MCF 10A (cell line): ENCODE measurements around the gene PTX3. TPM values are rescaled to one million over a fixed set of nuclear protein-coding genes. Genes with fewer than 3 reads are reported as not detected.

Source experiments
- BruUV-seq: library from RNA; stranded (reverse); fragments of 400-500 nt; replicated peaks from 2 replicates; lab custom pipeline; 2021; lab: Mats Ljungman, UMichigan
- CTCF ChIA-PET: fragments of 300-600 bp; sonication (Branson Sonifier 250); formaldehyde crosslinking; extraction: SDS; loops from one replicate; lab custom pipeline; 2021; ENCODE audit warnings: antibody characterized with exemption, inconsistent platforms; lab: Yijun Ruan, JAX
- POLR2A ChIA-PET: fragments of 300-600, 350-650 bp; sonication (Branson Sonifier 250); formaldehyde crosslinking; extraction: SDS; loops from one replicate; lab custom pipeline; 2020; ENCODE audit warnings: antibody characterized with exemption, inconsistent platforms; lab: Yijun Ruan, JAX
- DNase-seq: peaks from one replicate; pipeline ENCODE4 v3.0.0-alpha.2; 2018; ENCODE audit not compliant: unreplicated experiment
- H3K27ac Mint-ChIP-seq: one replicate; pipeline ENCODE4 v1.8.0; 2022; ENCODE audit warnings: mild to moderate bottlenecking, low read depth, mixed read lengths; ENCODE audit not compliant: unreplicated experiment
- H3K27me3 Mint-ChIP-seq: one replicate; pipeline ENCODE4 v1.8.0; 2022; ENCODE audit warnings: mixed read lengths; ENCODE audit not compliant: insufficient read depth, unreplicated experiment
- H3K36me3 Mint-ChIP-seq: one replicate; pipeline ENCODE4 v1.8.0; 2022; ENCODE audit warnings: mild to moderate bottlenecking, moderate library complexity, mixed read lengths; ENCODE audit not compliant: insufficient read depth, unreplicated experiment
- H3K4me1 Mint-ChIP-seq: one replicate; pipeline ENCODE4 v1.8.0; 2022; ENCODE audit warnings: mixed read lengths; ENCODE audit not compliant: insufficient read depth, unreplicated experiment
- H3K4me3 Mint-ChIP-seq: one replicate; pipeline ENCODE4 v1.8.0; 2022; ENCODE audit warnings: mild to moderate bottlenecking, moderate library complexity, mixed read lengths; ENCODE audit not compliant: unreplicated experiment
- H3K9me3 Mint-ChIP-seq: one replicate; pipeline ENCODE4 v1.8.0; 2022; ENCODE audit warnings: mixed read lengths; ENCODE audit not compliant: unreplicated experiment
- intact Hi-C: fragments of 100-400 bp; cut with micrococcal nuclease; formaldehyde crosslinking; loops from 2 replicates; pipeline ENCODE4 v1.14.1; 2022
- total RNA-seq: library from RNA; stranded (reverse); gene quantifications from 2 replicates; pipeline ENCODE4 v1.2.3, GENCODE V29; 2022
- TF ChIP-seq, protein P1 (sequence below): fragments of 200-600 bp; IDR thresholded peaks from one replicate; pipeline ENCODE4 v1.8.0; 2022; ENCODE audit warnings: antibody characterized with exemption, mild to moderate bottlenecking; ENCODE audit not compliant: unreplicated experiment

The PTX3 gene
- total RNA-seq, 1 experiment from 2014 or later, result 217 TPM

DNA sequence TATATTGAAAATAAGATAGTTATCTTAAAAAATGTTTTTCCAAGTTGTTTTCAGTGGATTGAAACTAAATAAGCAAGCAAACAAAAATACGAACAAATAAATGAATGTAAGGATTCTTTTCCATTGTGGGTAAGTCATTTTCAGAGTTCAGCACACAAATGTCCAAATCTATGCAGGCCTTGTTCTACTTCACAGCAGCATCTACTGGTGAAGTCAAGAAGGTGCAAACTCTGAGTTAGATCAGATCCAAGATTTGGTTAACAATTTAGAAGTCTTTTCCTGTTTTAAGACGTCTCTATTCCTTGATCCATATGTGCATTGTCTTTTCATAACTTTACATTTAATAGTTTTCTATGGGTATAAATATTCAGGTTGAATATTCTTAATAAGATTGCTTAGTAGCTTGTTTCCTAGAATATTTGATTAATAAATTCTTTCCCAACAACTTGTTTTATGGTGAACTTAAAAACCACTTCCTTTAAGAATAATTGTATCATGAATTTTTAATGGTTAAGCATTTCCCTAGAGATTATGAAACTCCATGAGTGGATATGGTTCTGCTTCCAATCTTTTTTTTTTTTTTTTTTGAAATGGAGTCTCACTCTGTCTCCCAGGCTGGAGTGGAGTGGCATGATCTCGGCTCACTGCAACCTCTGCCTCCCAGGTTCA lies 10.5 kb downstream of the PTX3 start:
- BruUV-seq, result no TSS peak
- Mint-ChIP-seq H3K27me3 (no peaks in the 10 kb centered on the region), H3K4me1 (peaks cover 17% of the 10 kb centered on the region), H3K36me3 (peaks cover 5% of the 10 kb centered on the region), H3K4me3 (no peak overlapping the region), H3K9me3 (no peaks in the 10 kb centered on the region), H3K27ac (no peak overlapping the region)
- POLR2A ChIA-PET, result interaction anchor here (0.6 to 1.8 kb wide), 6 partner anchors 9 to 272 kb away, joined by 3 to 6 read pairs (median 4); no protein-coding TSS in a partner anchor
- CTCF ChIA-PET, result interaction anchor here (0.6 to 7.1 kb wide), 8 partner anchors 10 to 1504 kb away, joined by 3 to 88 read pairs (median 5); partner anchors contain the start of gene PTX3
- intact Hi-C loops, result loop anchor here (1.0 to 5.0 kb wide), 3 partner anchors 46 to 290 kb away; no protein-coding TSS in a partner anchor
- TF ChIP-seq, protein P1, sequence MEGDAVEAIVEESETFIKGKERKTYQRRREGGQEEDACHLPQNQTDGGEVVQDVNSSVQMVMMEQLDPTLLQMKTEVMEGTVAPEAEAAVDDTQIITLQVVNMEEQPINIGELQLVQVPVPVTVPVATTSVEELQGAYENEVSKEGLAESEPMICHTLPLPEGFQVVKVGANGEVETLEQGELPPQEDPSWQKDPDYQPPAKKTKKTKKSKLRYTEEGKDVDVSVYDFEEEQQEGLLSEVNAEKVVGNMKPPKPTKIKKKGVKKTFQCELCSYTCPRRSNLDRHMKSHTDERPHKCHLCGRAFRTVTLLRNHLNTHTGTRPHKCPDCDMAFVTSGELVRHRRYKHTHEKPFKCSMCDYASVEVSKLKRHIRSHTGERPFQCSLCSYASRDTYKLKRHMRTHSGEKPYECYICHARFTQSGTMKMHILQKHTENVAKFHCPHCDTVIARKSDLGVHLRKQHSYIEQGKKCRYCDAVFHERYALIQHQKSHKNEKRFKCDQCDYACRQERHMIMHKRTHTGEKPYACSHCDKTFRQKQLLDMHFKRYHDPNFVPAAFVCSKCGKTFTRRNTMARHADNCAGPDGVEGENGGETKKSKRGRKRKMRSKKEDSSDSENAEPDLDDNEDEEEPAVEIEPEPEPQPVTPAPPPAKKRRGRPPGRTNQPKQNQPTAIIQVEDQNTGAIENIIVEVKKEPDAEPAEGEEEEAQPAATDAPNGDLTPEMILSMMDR, result peak; percentile 65
- peak; percentile 53 for DNase-seq

DNA sequence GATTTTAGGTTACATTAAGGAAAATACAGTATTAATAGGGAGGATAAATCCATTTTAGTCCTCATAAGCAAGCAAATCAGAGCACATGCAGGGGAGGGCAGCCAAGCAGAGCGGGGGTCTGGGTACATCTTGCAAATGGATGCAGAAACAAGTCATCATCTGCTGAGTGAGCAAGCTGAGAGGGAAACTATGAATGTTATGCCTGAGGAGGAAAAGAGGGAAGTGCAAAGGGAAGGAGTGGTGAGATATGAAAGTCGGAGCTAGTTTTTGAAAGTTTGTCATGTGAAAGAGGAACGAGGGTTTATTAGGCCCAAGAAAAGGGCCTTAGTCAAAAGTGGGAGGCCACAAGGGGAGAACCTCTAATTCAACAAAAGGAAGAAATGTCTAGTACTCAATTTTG lies 15.4 kb downstream of the PTX3 start:
- intact Hi-C loops, result no loop called here
- ChIA-PET CTCF (interaction anchor here (1.1 to 3.0 kb wide), 3 partner anchors 39 to 250 kb away, joined by 3 to 13 read pairs (median 5); no protein-coding TSS in a partner anchor), POLR2A (no interaction called here)
- no TSS peak for BruUV-seq
- Mint-ChIP-seq H3K4me3 (no peak overlapping the region), H3K9me3 (no peaks in the 10 kb centered on the region), H3K27ac (no peak overlapping the region), H3K36me3 (no peaks in the 10 kb centered on the region), H3K27me3 (no peaks in the 10 kb centered on the region), H3K4me1 (no peaks in the 10 kb centered on the region)
- TF ChIP-seq, protein P1, result no peak
- no peak for DNase-seq

DNA sequence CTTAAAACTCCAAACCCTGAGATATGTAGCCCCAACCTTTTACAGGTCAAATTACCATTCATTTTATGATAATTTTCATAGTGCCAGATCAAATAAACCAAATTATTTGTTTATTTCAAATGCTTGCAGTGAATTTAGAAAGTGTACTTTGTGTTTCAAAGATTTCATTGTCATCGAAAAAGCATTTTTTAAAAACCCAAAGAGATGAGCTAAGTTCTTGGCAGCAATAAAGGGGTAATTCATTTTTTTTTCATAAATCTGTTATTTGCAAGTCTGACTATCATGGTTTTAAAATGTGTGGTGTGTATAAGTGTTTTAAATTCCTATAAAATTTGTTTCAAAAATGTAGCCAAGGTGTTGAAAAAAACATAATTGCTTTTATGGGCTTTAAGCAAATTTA lies 17.2 kb downstream of the PTX3 start:
- ChIA-PET POLR2A (no interaction called here), CTCF (interaction anchor here (0.6 to 3.0 kb wide), 3 partner anchors 44 to 266 kb away, joined by 3 to 13 read pairs (median 3); no protein-coding TSS in a partner anchor)
- TF ChIP-seq, protein P1, result no peak
- intact Hi-C loops, result no loop called here
- H3K9me3 Mint-ChIP-seq, result no peaks in the 10 kb centered on the region
- no peaks in the 10 kb centered on the region for H3K36me3 Mint-ChIP-seq
- DNase-seq, result no peak
- no peaks in the 10 kb centered on the region for H3K4me1 Mint-ChIP-seq
- H3K4me3 Mint-ChIP-seq, result no peak overlapping the region
- no peak overlapping the region for H3K27ac Mint-ChIP-seq
- no peaks in the 10 kb centered on the region for H3K27me3 Mint-ChIP-seq
- BruUV-seq, result no TSS peak

DNA sequence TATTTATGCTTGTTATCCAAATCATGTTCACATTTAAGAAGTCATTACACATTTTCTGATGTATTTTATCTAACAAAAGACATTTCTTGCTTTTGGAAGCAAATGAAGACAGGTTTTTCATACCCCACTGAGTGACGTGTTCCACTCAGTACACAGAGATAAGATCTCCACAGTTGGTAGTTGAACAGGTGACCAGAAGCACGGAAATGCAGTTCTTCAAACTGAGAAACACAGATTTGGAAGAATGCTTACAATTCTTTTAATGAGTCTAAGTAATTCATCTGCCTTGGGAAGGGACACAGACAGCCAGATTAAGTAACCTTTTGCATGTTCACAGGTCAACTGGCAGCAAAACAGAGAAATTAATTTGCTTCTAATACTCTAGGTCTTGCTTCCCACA lies 23.1 kb downstream of the PTX3 start:
- POLR2A ChIA-PET, result no interaction called here
- intact Hi-C loops, result no loop called here
- no peaks in the 10 kb centered on the region for H3K9me3 Mint-ChIP-seq
- no peak overlapping the region for H3K4me3 Mint-ChIP-seq
- peaks cover 9% of the 10 kb centered on the region for H3K4me1 Mint-ChIP-seq
- BruUV-seq, result no TSS peak
- no peak for DNase-seq
- CTCF ChIA-PET, result interaction anchor here (1.1 kb wide), 1 partner anchor 12 kb away, joined by 5 read pairs; no protein-coding TSS in a partner anchor
- TF ChIP-seq, protein P1, result no peak
- no peaks in the 10 kb centered on the region for H3K27me3 Mint-ChIP-seq
- H3K36me3 Mint-ChIP-seq, result no peaks in the 10 kb centered on the region
- H3K27ac Mint-ChIP-seq, result no peak overlapping the region
